ENCODE measurements around the gene ERCC1. TPM values are rescaled to one million over a fixed set of nuclear protein-coding genes. Genes with fewer than 3 reads are reported as not detected.

Gene ERCC1
- total RNA-seq, 1 experiment from 2014 or later, result 57.3 TPM

DNA sequence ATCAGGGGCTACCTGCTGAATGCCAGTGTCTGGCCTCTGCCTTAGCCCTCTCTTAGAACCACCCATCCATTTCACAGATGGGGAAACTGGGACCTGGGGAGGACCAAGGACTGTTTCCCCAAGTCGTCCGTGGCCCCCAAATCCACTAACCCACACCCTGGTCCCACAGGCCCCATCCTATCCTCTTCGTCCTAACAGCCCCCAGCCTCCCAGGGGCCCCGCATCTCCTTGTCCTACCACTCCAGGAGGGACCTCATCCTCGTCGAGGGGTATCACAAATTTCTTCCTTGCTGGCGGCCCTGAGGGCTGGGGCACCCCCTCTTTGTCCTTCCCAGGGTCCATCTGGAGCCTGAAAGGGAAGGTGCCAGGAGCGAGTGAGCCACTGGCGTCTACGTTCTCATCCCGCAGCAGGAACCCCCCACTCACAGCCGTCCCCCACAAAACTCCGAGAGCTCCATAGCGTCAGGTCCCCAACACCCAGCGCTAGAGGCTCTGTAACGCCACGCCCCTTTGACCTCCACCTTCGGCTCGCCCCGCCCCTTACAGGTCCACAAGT lies 606 bp downstream of the ERCC1 start:
- Histone ChIP-seq H3K9ac (ENCODE audit: low read length) (peak overlapping the region; percentile 87), H3K9me3 (ENCODE audit: low read length) (no peaks in the 10 kb centered on the region), H3K79me2 (ENCODE audit: low read length) (peaks cover 13% of the 10 kb centered on the region), H2AFZ (ENCODE audit: low read length) (no peak overlapping the region), H3K27ac (ENCODE audit: low read length) (peak overlapping the region; percentile 97), H3K4me2 (ENCODE audit: low read length) (peak overlapping the region; percentile 73), H3K27me3 (ENCODE audit: low read length) (no peaks in the 10 kb centered on the region), H3K36me3 (ENCODE audit: low read depth, low read length) (no peaks in the 10 kb centered on the region), H3F3A (ENCODE audit: low read length, unreplicated experiment) (peaks cover 3% of the 10 kb centered on the region), H4K20me1 (ENCODE audit: low read length) (no peaks in the 10 kb centered on the region), H3K9me2 (replicated peaks; ENCODE audit: low read length) (no peaks in the 10 kb centered on the region), H3K4me3 (ENCODE audit: low read length) (peak overlapping the region; percentile 69), H3K4me1 (ENCODE audit: insufficient read depth, low read length) (peaks cover 25% of the 10 kb centered on the region)
- ChIA-PET CTCF (no interaction called here), POLR2A (ENCODE audit: unreplicated experiment) (no interaction called here)
- no TSS peak for BruUV-seq (replicated peaks)
- intact Hi-C loops (cut with micrococcal nuclease), result no loop called here
- DNase-seq (no peak), ATAC-seq (no peak)
- TF ChIP-seq, protein P1, sequence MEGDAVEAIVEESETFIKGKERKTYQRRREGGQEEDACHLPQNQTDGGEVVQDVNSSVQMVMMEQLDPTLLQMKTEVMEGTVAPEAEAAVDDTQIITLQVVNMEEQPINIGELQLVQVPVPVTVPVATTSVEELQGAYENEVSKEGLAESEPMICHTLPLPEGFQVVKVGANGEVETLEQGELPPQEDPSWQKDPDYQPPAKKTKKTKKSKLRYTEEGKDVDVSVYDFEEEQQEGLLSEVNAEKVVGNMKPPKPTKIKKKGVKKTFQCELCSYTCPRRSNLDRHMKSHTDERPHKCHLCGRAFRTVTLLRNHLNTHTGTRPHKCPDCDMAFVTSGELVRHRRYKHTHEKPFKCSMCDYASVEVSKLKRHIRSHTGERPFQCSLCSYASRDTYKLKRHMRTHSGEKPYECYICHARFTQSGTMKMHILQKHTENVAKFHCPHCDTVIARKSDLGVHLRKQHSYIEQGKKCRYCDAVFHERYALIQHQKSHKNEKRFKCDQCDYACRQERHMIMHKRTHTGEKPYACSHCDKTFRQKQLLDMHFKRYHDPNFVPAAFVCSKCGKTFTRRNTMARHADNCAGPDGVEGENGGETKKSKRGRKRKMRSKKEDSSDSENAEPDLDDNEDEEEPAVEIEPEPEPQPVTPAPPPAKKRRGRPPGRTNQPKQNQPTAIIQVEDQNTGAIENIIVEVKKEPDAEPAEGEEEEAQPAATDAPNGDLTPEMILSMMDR (conservative IDR thresholded peaks at IDR 0.05; ENCODE audit: low read depth, low read length), result no peak
- TF ChIP-seq EZH2 (IDR thresholded peaks at IDR 0.05; ENCODE audit: low read length, unreplicated experiment) (no peak), EZH2phosphoT487 (IDR thresholded peaks at IDR 0.05; ENCODE audit: borderline replicate concordance, low read length) (no peak)

DNA sequence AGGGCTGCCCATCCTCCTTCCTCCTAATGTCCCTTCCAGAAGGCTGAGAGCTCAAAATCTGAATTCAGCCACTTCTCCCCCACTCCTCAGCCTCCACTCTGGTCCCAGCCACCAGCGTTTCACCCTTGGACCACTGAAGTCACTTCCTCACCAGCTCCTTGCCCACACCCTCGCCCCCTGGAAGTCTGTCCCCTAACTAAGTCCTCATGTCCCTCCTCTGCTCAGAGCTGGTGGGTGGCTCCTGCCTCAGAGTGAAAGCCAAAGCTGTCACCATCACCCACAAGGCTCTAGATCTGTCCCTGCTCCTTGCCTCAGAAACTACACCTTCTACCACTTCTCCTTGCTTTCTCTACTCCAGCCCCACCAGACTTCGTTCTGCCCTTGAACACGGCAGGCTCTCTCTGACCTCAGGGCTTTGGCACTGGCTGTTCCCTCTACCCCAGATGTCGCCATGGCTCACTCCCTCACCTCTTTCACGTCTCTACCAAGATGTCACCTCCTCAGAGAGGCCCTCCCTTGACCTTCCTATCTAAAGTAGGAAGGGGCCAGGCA lies 1.7 kb downstream of the ERCC1 start:
- Histone ChIP-seq H3K4me2 (ENCODE audit: low read length) (peak overlapping the region; percentile 31), H3F3A (ENCODE audit: low read length, unreplicated experiment) (peaks cover 3% of the 10 kb centered on the region), H3K27me3 (ENCODE audit: low read length) (no peaks in the 10 kb centered on the region), H4K20me1 (ENCODE audit: low read length) (no peaks in the 10 kb centered on the region), H2AFZ (ENCODE audit: low read length) (no peak overlapping the region), H3K4me3 (ENCODE audit: low read length) (no peak overlapping the region), H3K9ac (ENCODE audit: low read length) (no peak overlapping the region), H3K36me3 (ENCODE audit: low read depth, low read length) (no peaks in the 10 kb centered on the region), H3K79me2 (ENCODE audit: low read length) (peaks cover 13% of the 10 kb centered on the region), H3K9me2 (replicated peaks; ENCODE audit: low read length) (no peaks in the 10 kb centered on the region), H3K27ac (ENCODE audit: low read length) (no peak overlapping the region), H3K4me1 (ENCODE audit: insufficient read depth, low read length) (peaks cover 25% of the 10 kb centered on the region), H3K9me3 (ENCODE audit: low read length) (no peaks in the 10 kb centered on the region)
- ATAC-seq (no peak), DNase-seq (no peak)
- BruUV-seq (replicated peaks), result no TSS peak
- ChIA-PET CTCF (no interaction called here), POLR2A (ENCODE audit: unreplicated experiment) (interaction anchor here (0.7 kb wide), 1 partner anchor 50 kb away, joined by 3 read pairs; no protein-coding TSS in a partner anchor)
- intact Hi-C loops (cut with micrococcal nuclease), result no loop called here
- TF ChIP-seq, protein P1 (conservative IDR thresholded peaks at IDR 0.05; ENCODE audit: low read depth, low read length), result no peak
- TF ChIP-seq EZH2phosphoT487 (IDR thresholded peaks at IDR 0.05; ENCODE audit: borderline replicate concordance, low read length) (no peak), EZH2 (IDR thresholded peaks at IDR 0.05; ENCODE audit: low read length, unreplicated experiment) (no peak)

DNA sequence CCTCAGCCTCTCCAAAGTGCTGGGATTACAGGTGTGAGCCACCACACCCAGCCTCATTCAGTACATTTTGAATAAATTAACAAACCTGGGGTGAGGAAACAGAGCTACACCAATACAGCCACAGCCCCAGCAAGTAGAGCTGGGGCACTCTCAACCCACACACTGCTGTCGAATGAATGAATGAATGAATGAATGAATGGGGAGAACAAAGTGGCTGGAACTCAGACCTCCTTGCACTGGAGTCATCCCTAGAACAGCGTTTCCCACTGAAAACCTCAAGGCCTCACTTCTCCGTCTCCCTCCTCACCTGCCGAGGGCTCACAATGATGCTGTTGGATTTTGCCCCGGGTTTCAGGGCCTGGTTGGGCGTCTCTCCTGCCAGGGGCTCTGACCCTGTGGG lies 2.8 kb downstream of the ERCC1 start:
- intact Hi-C loops (cut with micrococcal nuclease), result no loop called here

More for the DNA sequence above, 2.8 kb downstream of the ERCC1 start:
- Histone ChIP-seq H3F3A (ENCODE audit: low read length, unreplicated experiment) (peaks cover 3% of the 10 kb centered on the region), H3K4me3 (ENCODE audit: low read length) (no peak overlapping the region), H2AFZ (ENCODE audit: low read length) (no peak overlapping the region), H4K20me1 (ENCODE audit: low read length) (no peaks in the 10 kb centered on the region), H3K79me2 (ENCODE audit: low read length) (peaks cover 13% of the 10 kb centered on the region), H3K4me2 (ENCODE audit: low read length) (no peak overlapping the region), H3K36me3 (ENCODE audit: low read depth, low read length) (no peaks in the 10 kb centered on the region), H3K9ac (ENCODE audit: low read length) (no peak overlapping the region), H3K27me3 (ENCODE audit: low read length) (no peaks in the 10 kb centered on the region), H3K9me3 (ENCODE audit: low read length) (no peaks in the 10 kb centered on the region), H3K27ac (ENCODE audit: low read length) (no peak overlapping the region), H3K4me1 (ENCODE audit: insufficient read depth, low read length) (peaks cover 25% of the 10 kb centered on the region), H3K9me2 (replicated peaks; ENCODE audit: low read length) (no peaks in the 10 kb centered on the region)
- ATAC-seq, result no peak
- no TSS peak for BruUV-seq (replicated peaks)
- CTCF ChIA-PET, result no interaction called here
- POLR2A ChIA-PET (ENCODE audit: unreplicated experiment), result no interaction called here
- TF ChIP-seq, protein P1 (conservative IDR thresholded peaks at IDR 0.05; ENCODE audit: low read depth, low read length), result no peak
- TF ChIP-seq EZH2 (IDR thresholded peaks at IDR 0.05; ENCODE audit: low read length, unreplicated experiment) (no peak), EZH2phosphoT487 (IDR thresholded peaks at IDR 0.05; ENCODE audit: borderline replicate concordance, low read length) (no peak)
- no peak for DNase-seq

Measured in PC-3 (cell line).